PFSK-1 (cell line): ENCODE results near the gene TMEM245.

ENCODE experiments used
- POLR2AphosphoS5 ChIP-seq: IDR thresholded peaks from 2 replicates; pipeline ENCODE4 v1.6.1; 2012; ENCODE audit warnings: low read depth, mild to moderate bottlenecking, control low read depth, low read length, moderate library complexity
- TF ChIP-seq, protein P1 (sequence below), 2 experiments: IDR thresholded peaks; 2 replicates each; pipeline versions ENCODE4 v1.6.1 to v1.8.0; 2011 to 2012; ENCODE audit warnings: low read depth in 2 of 2, low read length in 2 of 2, control low read depth in 1 of 2, inconsistent platforms in 1 of 2, mild to moderate bottlenecking in 1 of 2, moderate library complexity in 1 of 2; ENCODE audit not compliant: insufficient read depth in 1 of 2

DNA sequence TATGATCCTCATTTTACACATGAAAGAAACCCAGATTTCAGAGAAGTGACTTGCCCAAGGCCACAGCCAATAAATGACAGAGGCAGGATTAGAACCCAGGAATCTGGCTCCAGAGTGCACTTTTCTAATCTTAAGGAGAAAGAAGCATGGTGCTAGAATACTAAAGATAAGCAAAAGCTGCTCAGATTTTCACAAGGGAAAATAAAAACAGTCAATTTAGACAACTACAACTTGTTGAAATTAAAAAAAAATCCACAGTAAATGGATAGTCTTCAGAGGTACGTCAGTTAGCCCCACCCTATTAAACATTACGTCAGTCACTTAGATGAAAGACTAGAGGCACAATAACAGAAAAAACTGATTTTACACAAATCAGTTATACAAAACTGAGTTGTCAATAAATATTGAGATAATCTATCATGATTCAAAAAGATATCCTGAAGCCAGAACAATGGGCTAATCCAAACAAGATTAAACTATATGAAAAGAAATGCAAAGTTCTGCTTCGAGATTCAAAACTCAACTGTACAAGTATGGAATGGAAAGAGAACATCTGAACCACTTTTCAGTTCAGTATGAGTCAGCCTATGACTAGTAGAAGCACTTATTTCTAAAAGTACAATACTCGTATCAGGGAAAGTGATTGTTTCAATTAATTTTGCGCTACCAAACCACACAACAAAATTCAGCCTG lies 9.3 kb downstream of the TMEM245 start:
- TF ChIP-seq POLR2AphosphoS5: no peak
- TF ChIP-seq, protein P1, sequence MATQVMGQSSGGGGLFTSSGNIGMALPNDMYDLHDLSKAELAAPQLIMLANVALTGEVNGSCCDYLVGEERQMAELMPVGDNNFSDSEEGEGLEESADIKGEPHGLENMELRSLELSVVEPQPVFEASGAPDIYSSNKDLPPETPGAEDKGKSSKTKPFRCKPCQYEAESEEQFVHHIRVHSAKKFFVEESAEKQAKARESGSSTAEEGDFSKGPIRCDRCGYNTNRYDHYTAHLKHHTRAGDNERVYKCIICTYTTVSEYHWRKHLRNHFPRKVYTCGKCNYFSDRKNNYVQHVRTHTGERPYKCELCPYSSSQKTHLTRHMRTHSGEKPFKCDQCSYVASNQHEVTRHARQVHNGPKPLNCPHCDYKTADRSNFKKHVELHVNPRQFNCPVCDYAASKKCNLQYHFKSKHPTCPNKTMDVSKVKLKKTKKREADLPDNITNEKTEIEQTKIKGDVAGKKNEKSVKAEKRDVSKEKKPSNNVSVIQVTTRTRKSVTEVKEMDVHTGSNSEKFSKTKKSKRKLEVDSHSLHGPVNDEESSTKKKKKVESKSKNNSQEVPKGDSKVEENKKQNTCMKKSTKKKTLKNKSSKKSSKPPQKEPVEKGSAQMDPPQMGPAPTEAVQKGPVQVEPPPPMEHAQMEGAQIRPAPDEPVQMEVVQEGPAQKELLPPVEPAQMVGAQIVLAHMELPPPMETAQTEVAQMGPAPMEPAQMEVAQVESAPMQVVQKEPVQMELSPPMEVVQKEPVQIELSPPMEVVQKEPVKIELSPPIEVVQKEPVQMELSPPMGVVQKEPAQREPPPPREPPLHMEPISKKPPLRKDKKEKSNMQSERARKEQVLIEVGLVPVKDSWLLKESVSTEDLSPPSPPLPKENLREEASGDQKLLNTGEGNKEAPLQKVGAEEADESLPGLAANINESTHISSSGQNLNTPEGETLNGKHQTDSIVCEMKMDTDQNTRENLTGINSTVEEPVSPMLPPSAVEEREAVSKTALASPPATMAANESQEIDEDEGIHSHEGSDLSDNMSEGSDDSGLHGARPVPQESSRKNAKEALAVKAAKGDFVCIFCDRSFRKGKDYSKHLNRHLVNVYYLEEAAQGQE (IDR thresholded peaks at IDR 0.05; ENCODE audit: insufficient read depth in 1 of 2, low read depth in 2 of 2, low read length in 2 of 2): no peak
